Activated T-helper 1 cell treated with anti-CD3 and anti-CD28 coated beads, Interleukin-2, amount 50 U/mL, for 16 hours (primary cell): Measurements from ENCODE around the gene PRR5L.

Source experiments
- DNase-seq, 2 donors: peaks; one replicate each; pipeline ENCODE4 v3.0.0-alpha.2; 2020; ENCODE audit warnings: low read depth in 1 of 2, low spot score in 1 of 2

Gene PRR5L

DNA sequence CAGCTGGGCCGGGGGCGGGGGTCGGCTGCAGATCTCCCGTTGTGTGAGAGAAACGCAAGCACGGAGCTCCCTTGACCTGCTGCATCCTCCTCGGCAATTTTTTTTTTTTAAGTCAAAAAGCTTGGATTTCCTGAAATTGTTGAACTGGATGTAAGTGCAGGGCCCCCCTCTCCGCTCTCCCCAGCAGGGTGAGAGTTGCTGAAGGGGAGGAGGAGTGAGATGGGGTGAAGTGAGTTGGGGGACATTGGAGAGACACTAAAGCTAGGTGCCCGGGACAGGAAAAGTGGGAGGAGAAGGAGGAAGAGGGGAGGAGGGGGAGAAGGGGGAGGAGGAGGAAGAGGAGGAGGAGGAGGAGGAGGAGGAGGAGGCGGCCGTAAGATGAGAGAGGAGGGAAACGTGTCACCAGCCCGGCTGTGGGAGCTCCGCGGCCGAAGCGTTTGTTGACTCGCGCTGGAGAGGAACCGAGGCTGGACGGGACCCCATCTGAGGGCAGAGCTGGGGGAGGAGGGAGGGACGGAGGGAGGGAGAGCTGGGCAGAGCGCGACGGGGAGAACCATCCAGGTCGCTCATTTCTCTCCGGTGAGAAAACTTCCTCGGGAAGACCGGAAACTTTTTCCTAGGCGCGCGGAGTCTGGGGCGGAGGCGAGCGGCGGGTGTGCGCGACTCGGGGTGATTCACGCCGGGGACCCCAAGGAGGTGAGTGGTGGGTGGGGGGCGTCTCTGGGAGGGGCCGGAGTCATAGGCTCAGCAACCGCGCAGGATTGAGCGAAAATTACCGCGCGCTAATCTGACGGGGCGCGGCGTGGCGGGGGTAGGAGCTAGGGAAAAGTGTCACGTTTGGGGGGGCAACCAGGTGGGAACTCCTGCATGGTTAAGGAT lies 80.2 kb downstream of the PRR5L start:
- DNase-seq, result no peak

DNA sequence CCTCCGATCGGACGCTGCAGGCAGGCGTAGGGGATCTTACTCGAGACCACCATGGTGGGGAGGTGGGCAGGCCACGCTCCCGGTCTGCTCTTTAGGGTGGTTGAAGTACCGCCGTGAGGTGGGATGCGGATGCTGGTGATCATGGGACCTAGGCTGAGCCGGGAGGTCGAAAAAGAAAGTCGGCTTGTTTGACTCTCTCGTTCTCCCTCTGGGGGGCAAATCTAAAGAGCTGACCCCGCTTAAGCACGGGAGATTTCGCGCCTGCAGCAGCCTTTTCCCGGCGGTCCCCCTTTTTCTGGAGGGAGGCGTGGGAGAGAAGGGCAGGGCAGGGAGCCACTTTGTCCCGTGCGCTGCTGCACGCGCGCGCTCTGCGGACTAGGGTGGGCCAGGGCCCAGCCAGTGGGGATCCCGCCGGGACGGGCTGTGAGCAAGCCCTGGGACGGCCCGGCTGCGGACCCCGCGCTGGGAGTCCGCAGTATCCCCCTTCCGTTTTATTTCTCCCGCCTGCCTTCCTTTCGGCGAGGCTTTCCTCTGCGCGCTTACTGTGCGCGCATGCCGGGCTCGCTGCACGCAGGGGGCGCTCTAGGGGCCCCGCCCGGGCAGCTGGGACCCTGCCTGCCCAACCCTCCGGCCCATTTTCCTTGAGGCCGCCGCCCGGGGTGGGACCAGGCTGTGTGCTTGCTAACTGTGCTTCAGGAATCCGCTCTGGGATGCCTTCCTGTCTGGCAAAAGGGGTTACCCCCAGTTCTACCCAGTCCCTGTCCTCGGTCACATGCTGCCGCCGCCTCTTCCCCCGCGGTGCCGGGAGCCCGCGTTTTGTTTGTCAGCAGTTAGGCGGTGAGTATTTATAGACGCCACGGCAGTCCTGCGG lies 81.0 kb downstream of the PRR5L start:
- DNase-seq, result peak in 1 of 2 donors; percentile 32

DNA sequence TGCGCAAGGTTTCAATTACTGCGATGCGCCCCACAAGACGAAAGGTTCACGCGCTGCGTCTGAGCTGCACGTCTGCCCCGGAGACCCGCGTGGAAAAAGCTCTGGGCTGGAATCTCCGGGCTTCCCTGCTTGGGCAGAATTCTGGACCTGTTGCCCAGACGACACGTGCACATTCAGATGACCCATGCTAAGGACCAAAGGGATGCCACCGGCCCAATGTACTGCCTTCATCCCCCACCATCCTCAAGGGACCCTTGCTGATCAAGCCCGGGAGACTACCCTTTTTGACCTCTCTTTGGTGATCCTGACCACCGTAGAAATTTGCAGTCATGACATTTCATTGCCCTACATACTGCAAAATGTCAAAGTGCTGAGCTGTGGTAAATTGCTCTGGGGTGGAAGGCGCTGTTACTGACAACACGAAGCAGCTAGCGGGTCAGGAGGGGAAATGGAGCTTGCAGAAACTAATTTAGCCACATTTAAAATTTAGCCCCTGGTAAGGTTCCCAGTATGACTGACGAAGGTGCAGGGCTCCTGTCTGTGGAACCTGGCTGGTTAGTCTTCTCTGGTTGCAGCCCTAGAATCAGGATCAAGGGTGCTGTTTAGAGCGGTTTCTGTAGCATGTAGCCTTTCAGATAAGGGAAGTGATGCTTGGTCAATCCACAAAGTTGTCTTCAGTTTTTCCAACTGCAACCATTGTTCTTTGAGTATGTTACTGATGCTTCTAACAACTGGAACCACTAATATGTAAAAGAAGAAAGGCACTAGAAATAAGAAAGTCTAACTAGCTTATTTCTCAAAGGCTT lies 81.9 kb downstream of the PRR5L start:
- DNase-seq, result no peak

- DNase-seq, result no peak
Observed at GRCh38 chr11:36379653-36380052, 83.6 kb downstream of the PRR5L start.

GRCh38 chr11:36380296-36381014 lies 84.4 kb downstream of the PRR5L start:
- no peak for DNase-seq

DNA sequence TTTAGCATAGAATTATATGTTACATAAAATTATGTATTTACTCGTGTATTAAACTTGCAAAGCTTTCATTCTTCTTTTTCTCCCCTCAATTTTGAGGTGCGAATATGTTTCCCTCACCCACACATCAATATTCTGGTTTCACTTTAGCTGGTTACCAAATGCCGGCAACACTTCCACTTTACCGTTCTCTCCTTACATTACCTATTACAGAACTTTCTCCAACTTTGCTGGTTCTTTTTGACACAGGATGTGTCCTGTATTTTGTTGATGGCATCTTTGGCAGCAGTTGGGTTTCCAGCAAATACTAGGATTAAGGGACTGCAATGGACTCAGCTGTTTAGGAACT lies 84.9 kb downstream of the PRR5L start:
- DNase-seq, result no peak

DNA sequence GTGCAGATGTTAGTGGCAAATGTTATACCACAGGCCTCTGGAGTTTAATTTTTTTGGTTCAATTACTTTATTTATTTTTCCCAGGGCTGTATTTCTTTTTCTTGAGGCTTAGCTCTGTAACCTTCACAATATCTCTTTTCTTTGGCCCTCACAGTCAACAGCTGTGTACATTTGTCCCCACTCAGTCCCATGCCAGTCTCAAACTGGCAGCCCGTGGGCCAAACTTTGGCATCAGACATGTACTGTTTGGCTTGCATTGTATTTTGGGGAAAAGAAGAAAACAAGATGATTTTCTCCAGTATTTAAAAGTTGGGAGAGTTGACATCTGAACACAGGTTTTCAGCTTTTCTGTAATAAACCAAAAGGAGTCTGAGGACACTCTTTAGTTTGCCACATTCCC lies 87.1 kb downstream of the PRR5L start:
- no peak for DNase-seq

GRCh38 chr11:36385121-36385970 lies 89.3 kb downstream of the PRR5L start:
- no peak for DNase-seq

DNA sequence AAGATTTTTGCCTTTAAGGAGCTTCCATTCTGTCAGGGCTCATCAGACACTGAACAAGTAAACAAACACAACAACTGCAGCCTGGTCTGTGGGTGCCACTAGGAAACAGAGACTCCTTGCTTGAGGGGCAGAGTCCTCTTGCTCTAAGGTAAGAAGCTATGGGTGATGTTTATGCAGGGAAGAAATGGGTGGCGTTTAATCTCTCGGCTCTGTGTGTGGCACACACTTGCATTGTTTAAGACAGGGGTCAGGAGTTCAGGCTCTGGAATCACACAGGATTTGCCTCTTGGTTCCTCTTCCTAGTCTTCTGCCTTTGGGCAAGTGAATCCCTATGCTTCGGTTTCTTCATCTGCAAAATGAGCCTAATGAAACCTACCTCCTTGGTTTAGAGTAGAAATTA lies 90.3 kb downstream of the PRR5L start:
- DNase-seq, result no peak

DNA sequence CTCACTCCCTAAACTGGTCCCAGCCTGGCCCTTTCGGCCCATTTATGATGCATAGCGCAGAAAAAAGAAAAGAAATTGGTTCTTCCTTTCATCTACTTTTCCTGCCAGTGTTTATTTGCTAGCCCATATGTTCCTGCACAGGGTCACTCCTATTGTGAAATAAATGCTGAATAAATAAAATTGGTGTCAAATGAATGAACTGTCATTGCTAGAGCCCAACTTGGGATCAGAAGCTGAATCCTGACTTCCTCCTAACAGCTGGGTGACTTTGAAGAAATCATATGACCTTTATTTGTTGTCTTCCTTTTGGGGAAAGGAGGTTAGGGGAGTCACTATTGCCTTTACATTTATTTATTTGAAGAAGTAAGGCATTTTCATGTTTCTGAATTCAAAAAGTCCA lies 92.0 kb downstream of the PRR5L start:
- DNase-seq, result no peak

- DNase-seq, result no peak
Observed at GRCh38 chr11:36388951-36389350, 92.9 kb downstream of the PRR5L start.

- no peak for DNase-seq
Observed at GRCh38 chr11:36389811-36390210, 93.7 kb downstream of the PRR5L start.

- DNase-seq, result no peak
Observed at GRCh38 chr11:36390963-36391471, 94.9 kb downstream of the PRR5L start.

DNA sequence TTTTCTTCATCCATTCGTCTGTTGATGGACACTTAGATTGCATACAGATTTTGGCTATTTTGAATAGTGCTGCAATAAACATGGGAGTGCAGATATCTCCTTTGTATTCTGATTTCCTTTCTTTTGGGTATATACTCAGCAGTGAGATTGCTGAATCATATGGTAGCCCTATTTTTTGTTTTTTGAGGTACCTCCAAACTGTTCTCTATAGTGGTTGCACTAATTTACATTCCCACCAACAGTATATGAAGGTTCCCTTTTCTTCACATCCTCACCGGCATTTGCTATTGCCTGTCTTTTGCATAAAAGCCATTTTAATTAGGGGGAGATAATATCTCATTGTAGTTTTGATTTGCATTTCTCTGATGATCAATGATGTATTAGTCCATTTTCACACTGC lies 96.1 kb downstream of the PRR5L start:
- no peak for DNase-seq

- no peak for DNase-seq
Observed at GRCh38 chr11:36394056-36394455, 98.0 kb downstream of the PRR5L start.

DNA sequence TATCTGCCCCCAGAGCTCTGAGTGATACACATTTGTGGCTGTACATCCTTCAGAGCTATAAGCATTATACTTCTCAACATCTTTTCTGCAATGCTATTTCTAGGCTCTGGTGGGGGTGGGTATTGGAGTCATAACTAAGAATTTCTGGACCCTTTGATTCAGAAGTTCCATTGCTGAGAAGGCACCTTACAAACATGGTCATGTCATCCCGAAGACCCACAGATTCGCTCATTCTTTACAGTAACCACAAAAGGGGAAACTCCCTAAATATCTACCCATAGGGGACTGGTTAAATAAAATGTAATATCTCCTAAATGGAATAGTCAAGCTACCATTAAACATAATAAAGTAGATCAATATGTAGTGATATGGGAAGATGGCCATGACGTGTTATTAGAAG lies 98.8 kb downstream of the PRR5L start:
- DNase-seq, result no peak

- DNase-seq, result no peak
Observed at GRCh38 chr11:36395978-36396736, 100.1 kb downstream of the PRR5L start.

GRCh38 chr11:36398231-36398953 lies 102.3 kb downstream of the PRR5L start:
- DNase-seq, result no peak
